ENCODE data around the gene AKT1S1. TPM values are rescaled to one million over a fixed set of nuclear protein-coding genes. Genes with fewer than 3 reads are reported as not detected.

Gene AKT1S1
- total and polyA plus RNA-seq, 2 of the 13 experiments (the other 11 are each of a cell fraction or from before 2014, with no cell fraction given), result 13.5 to 27.8 TPM

- no peak; the same call in 1 of the 2 replicates for TF ChIP-seq ARID5B (CRISPR knock-in tag; IDR thresholded peaks at IDR 0.05)
- TF ChIP-seq HMGXB3 (CRISPR knock-in tag; IDR thresholded peaks at IDR 0.05; ENCODE audit: borderline replicate concordance), result no peak
- TF ChIP-seq FUBP1 (CRISPR knock-in tag; IDR thresholded peaks at IDR 0.05; ENCODE audit: borderline replicate concordance), result 0 out of 2 replicates have a peak, but pooled peaks have one; percentile 28
- TF ChIP-seq DR1 (CRISPR knock-in tag; IDR thresholded peaks at IDR 0.05), result 0 out of 2 replicates have a peak, but pooled peaks have one; percentile 68
- TF ChIP-seq NR2F6 (IDR thresholded peaks at IDR 0.05), result no peak
- peak; percentile 68 for TF ChIP-seq NR2F6 (CRISPR knock-in tag; IDR thresholded peaks at IDR 0.05)
- no peak for TF ChIP-seq ZNF143 (CRISPR knock-in tag; IDR thresholded peaks at IDR 0.05)
- TF ChIP-seq FOXJ3 (CRISPR knock-in tag; IDR thresholded peaks at IDR 0.05; ENCODE audit: borderline replicate concordance), result no peak
- no peak; the same call in 1 of the 2 replicates for TF ChIP-seq THAP8 (CRISPR knock-in tag; IDR thresholded peaks at IDR 0.05; ENCODE audit: borderline replicate concordance)
- TF ChIP-seq HHEX (CRISPR knock-in tag; IDR thresholded peaks at IDR 0.05), result no peak
- TF ChIP-seq ZEB1 (IDR thresholded peaks at IDR 0.05; ENCODE audit: insufficient replicate concordance, low read depth), result peak; percentile 72
- no peak for TF ChIP-seq FIP1L1 (IDR thresholded peaks at IDR 0.05; ENCODE audit: borderline replicate concordance, insufficient read depth, low read depth, low read length)
- TF ChIP-seq RORA (CRISPR knock-in tag; IDR thresholded peaks at IDR 0.05), result no peak
- no peak for TF ChIP-seq KDM1A (CRISPR knock-in tag; IDR thresholded peaks at IDR 0.05)
- TF ChIP-seq ZNF33A (CRISPR knock-in tag; IDR thresholded peaks at IDR 0.05; ENCODE audit: borderline replicate concordance), result no peak
- TF ChIP-seq HINFP (CRISPR knock-in tag; IDR thresholded peaks at IDR 0.05; ENCODE audit: low read depth), result peak; percentile 73; the same call in 1 of the 2 replicates
Measured at GRCh38 chr19:49866933-49867782, 10.0 kb downstream of the AKT1S1 start, which contains the start of gene PNKP (continued).
